Stimulated activated naive CD4-positive, alpha-beta T cell treated with Interleukin-2 at 50 U/mL for 16 hours (primary cell): ENCODE results near the gene PASK.

Source experiments
- DNase-seq: peaks from one replicate; lab custom pipeline; 2025; lab: John Stamatoyannopoulos, UW

Gene PASK

DNA sequence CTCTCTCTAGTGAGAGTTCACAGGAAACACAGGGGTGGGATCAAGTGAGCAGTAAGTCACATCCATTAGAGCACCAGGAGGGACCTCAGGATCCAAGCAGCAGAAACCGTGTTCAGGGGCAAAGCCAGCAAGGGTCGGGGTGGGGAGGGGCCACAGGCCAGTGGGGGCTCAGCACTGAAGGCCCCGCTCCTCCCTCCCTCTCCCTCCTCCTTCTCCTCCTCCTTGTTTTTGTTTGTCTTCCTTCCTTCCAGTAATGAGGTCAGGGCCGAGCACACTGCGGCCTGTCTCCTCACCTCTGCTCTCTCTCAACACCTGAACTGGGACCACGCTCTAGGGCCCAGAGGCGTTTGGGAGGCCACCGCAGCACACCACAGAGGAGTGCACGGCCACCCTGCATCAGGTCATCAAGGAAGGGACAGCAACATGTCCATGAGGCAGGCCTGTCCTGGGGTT lies 68.1 kb downstream of the PASK start:
- DNase-seq: no peak

DNA sequence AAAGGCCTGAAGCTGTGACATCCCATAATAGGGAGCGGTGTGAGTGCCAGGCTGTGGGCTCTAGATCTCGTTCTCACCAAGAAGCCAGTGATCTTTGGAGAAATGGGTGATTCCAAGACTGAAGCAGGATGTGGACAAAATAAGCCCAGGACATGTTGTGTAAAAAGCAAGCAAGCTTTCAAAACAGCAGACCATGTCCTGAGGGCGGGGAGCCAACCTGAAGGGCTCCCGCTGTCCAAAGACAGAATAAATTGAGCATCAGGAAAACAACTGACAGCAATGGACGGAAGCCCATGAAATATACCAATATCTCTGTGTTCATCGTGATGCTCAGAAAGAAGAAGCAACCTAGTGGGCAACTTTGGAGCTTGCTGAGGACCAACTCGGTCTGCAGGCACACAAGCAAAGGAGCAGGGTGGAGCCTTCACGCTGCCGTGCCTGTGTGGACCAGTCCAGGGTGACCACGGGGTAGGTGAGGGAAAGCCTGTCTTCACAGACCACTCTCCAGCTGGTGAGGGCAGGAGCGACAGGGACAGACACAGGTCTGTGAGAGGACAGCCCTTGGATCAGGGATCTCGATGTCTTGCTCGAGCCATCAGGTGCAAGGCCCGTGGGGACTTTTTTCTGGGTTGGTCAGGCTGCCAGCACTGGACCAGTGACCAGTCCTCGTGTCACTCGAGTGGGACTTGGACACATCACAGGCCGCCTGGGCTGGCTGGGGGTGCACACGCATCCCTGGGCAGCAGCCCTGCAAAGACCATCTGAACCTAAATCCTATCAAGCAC lies 68.7 kb downstream of the PASK start:
- DNase-seq: no peak

DNA sequence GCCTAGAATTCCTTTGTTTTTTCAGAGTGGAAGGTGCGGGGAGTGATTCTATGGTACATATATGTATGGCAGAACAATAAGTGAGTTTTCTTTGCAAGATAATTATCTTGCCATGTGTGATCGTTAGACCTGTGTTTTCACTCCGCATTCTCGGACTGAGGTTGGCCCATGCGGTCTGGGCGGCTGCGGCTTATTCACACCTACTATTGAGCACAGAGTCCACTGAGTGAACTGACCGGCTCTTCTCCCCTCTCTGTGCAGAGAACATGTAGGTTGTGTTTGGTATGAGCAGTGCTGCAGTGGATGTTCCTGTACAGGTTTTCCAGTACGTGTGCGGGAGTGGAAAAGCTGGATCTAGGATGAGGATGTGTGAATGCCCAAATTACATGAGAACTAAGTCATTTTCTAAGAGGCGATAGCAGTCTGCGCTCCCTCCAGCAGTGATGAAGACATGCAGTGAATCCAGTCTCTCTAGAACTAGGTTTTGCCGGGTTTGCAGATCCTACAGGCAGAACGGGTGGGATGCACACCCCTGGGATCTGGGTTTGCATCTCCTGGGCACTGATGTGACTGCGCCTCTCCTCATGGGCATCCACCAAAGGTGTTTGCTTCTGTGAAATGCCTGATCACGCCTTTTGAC lies 74.3 kb downstream of the PASK start:
- DNase-seq: no peak

GRCh38 chr2:241074065-241074818 lies 75.0 kb downstream of the PASK start:
- DNase-seq: no peak

DNA sequence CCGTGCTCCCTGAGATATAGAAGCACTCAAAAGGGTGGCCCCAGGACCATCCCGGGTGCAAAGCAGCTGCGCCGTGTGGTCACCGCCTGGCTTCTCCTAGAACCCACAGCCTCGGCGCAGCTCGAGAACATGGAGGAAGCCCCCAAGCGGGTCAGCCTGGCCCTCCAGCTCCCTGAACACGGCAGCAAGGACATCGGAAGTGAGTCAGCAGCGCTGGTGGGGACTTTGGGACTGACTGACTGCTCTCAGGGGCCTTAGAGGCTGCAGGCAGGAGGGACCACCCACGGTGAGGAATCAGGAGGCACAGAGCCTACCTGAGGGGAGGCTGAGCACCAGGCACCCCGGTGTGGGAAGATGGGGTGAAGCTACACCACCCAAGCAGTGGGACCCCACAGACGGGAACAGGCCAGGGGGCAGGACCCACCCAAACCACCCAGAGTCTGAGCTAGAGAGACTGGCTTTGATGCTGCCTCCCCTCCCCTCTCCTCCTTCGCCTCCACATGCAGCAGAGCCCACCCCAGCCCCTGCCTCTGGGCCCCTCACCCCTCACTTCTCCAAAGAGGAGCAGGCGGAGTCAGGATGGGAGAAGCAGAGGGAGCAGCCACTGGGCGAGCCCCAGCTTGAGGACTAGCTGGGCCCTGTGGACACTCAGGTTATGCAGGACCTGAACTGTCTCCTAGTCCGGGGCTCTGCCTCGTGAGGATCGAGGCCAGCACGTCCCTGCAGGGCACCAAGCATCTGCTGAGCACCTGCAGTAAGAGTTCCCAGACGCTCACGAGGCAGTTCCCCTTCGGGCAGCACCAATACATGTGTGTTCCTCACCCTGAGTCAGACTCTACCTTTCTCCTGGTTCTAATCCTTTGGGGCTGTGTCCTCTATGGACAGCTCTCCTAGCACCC lies 75.9 kb downstream of the PASK start:
- DNase-seq: no peak

DNA sequence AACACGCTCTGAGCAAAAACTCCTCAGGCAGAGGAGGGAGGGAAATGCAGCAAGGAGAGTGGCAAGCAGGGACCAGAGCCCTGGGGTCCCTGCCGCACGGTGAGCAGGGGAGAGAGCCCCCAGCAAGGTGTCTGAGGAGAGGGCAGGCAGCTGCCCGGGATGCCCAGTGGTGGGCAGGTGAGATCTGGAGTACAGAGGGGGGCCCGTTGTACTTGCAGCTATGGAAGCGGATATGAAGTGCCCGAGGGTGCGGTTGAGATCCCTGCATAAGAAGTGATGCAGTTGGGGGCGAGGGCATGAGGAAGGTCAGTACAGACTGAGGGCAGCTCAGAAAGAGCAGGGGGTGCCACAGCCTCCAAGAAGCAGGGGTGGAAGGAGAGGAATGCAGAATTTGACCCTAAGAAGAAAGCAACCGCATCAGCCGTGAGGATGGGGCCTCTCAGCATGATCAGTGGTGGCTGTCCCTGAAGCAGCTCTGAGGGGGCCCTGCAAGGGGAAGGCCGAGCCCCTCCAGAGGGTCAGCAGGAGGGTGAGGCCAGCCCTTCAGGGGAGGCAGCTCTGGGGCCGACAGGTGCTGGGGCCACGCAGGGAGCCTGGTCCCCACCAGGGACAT lies 76.6 kb downstream of the PASK start:
- no peak for DNase-seq

DNA sequence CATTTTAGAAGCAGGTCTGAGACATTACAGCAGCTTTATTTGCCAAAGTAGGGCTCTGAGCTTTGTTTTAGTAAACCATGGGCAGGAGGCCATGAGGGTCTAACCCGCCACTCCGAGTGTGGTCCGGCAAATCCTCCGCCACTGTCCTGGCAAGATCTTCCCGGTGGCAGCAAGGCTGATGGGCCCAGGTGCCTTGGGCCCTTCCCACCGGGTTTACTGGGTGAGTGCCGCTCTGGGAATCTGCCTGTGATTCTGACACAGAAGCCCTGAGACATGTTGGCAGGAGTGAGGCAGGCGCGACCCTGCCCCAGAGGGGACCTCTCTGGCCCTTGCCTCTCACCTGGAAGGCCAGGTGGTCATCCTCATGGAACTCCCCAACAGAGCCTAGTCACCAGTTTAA lies 77.1 kb downstream of the PASK start:
- no peak for DNase-seq

- DNase-seq: no peak
Measured at GRCh38 chr2:241071677-241072111, 77.6 kb downstream of the PASK start.

DNA sequence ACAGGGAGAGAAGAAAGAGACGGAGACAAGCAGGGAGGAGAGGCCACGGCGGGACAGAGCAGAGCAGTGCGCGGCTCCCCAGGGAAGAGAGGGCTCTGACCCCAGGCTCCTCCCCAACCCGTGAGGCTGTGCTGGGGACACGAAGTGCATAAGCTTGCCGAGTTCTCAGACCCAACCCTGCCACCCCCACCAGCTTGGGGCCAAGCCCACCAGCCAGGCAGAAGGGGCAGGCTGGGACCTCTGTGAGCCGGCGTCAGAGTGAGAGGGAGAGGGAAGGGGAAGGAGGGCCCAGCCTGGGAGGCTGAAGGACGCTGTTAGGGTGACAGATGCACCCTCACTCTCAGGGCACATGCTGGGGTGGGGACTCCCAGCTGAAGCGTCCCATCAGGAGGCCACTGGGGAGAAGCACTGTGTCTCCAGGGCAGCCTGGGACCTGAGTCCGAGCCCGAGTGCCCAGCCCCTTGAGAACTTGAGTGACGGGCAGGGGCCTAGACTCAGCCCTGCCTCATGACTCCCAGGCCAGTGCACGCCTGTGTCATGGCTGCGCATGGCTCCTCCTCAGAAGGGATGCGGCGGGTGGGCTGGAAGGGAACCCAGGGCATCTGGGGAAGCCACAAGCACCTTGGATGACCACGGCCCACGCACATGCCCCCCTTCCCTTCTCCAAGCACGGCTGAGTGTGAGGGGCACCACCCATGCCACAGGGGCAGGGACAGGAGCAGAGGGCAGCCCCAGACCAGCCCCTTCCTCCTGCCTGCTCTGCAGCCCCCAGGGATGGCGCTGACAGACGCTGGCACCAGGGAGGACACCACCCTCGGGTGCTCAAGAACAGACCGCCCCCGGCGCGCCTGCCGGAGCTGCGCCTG lies 78.2 kb downstream of the PASK start:
- DNase-seq: no peak

GRCh38 chr2:241070361-241070760 lies 78.9 kb downstream of the PASK start:
- DNase-seq: no peak

- DNase-seq: no peak
Measured at GRCh38 chr2:241069821-241070281, 79.4 kb downstream of the PASK start.

DNA sequence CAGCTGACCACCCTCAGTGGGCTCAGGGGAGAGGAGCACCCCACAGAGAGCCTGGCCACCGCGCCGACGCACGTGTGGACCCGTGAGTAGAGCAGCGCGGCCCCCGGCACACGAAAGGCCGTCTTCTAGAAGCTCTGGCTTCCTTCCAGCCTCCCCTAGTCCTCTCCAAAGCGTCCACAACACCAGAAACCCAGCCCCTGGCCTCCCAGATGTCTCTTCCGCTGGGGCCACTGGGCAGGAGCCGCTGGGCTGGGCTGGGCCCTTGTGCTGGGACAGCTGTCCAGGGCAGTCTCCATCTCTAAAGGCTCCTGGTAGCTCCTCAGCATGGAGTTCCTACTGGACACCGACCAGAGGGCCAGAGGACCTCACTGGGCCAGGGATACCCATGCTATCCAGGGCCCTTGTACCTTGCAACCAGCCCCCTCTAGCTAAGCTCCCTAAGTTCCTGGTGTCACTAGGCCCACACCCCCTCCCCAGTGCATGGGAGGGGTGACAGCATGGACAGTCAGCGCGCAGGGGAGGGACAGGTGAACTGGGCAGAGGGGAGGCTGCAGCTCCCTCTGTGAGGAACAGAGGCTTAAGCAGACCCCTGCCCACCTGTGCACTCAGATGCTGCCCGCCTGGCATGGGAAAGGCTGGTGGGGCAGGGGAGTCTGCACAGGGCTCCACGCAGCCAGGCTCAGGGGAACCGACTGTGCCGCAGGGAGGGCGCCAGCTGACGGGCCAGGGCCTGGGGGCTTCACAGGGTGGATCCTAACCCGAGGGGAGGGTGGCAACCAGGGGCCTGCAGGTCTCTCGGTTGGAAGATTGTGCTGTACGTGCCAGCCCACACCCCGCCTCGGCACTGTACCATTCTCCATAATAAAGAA lies 80.1 kb downstream of the PASK start:
- DNase-seq: no peak

GRCh38 chr2:241068136-241068941 lies 80.9 kb downstream of the PASK start:
- no peak for DNase-seq

- no peak for DNase-seq
Measured at GRCh38 chr2:241067501-241068135, 81.7 kb downstream of the PASK start.

DNA sequence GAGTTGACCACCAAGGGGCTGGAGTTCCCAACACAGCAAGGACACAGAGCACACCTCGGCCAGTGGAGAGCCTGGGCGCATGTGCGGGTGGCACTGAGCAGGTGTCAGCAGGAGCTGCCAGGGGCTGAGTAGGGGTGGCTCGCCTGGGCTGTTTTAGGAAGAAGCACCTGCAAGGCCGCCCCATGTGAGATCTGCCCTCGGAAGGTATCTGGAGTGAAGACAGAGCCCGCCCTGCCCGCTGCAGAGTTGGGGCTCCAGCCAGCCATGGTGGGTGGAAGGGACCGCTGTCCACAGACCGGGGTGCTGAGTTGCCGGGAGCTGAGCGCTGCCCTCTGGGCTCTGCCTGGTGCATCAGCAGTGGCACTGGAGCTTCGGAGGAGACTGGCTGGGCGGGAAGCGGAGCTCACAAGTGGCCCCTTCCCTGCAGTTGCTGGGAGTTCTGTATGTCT lies 82.4 kb downstream of the PASK start:
- no peak for DNase-seq

GRCh38 chr2:241066171-241066892 lies 82.9 kb downstream of the PASK start:
- DNase-seq: no peak

DNA sequence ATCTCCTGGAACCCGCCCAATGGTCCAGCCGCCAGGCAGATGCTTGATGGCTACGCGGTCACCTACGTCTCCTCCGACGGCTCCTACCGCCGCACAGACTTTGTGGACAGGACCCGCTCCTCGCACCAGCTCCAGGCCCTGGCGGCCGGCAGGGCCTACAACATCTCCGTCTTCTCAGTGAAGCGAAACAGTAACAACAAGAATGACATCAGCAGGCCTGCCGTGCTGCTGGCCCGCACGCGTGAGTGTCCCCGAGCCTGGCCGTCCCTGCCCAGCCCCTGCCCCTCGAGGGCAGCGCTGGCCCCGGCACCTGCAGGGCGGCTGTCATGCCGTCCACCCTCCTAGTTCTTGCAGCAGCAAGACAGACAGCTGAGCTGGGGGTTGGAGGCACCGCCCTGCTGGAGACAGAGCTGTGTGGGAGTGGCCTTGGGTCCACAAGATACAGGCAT lies 83.9 kb downstream of the PASK start:
- no peak for DNase-seq
